ENCODE measurements around the gene PET100.

DNA sequence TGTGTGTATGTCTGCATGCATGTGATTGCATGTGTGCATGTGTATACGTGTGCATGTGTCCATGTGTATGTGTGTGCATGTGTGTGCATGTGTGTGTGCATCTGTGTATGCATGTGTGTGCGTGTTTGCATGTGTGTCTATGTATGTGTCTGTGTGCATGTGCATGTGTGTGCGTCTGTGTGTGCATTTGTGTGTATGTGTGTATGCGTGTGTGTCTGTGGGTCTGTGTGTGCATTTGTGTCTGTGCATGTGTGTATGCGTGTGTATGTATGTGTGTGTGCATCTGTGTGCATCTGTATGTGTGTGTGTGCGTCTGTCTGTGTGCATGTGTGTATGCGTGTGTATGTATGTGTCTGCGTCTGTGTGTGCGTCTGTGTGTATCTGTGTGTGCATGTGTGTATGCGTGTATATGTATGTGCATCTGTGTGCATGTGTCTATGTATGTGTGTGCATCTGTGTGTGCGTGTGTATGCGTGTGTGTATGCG is 10.3 kb downstream of the PET100 start:
- TF ChIP-seq, protein P1, sequence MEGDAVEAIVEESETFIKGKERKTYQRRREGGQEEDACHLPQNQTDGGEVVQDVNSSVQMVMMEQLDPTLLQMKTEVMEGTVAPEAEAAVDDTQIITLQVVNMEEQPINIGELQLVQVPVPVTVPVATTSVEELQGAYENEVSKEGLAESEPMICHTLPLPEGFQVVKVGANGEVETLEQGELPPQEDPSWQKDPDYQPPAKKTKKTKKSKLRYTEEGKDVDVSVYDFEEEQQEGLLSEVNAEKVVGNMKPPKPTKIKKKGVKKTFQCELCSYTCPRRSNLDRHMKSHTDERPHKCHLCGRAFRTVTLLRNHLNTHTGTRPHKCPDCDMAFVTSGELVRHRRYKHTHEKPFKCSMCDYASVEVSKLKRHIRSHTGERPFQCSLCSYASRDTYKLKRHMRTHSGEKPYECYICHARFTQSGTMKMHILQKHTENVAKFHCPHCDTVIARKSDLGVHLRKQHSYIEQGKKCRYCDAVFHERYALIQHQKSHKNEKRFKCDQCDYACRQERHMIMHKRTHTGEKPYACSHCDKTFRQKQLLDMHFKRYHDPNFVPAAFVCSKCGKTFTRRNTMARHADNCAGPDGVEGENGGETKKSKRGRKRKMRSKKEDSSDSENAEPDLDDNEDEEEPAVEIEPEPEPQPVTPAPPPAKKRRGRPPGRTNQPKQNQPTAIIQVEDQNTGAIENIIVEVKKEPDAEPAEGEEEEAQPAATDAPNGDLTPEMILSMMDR (conservative IDR thresholded peaks at IDR 0.05; ENCODE audit: low read depth, low read length): no peak
- TF ChIP-seq EZH2 (IDR thresholded peaks at IDR 0.05; ENCODE audit: low read length, unreplicated experiment) (no peak), EZH2phosphoT487 (IDR thresholded peaks at IDR 0.05; ENCODE audit: borderline replicate concordance, low read length) (no peak)

Measured in PC-3 (cell line).